Measurements from ENCODE around the gene CASTOR1. TPM values are rescaled to one million over a fixed set of nuclear protein-coding genes. Genes with fewer than 3 reads are reported as not detected.

The CASTOR1 gene
- total RNA-seq, 1 donor from 2014 or later: 13.4 TPM

- no peak for DNase-seq (ENCODE audit: extremely low read depth, low read depth, low spot score)
Observed at GRCh38 chr22:30320021-30320556, 30.8 kb upstream of the CASTOR1 start.

- no peak for DNase-seq (ENCODE audit: extremely low read depth, low read depth, low spot score)
Observed at GRCh38 chr22:30318799-30319419, 29.6 kb upstream of the CASTOR1 start.

GRCh38 chr22:30317778-30318177 lies 28.5 kb upstream of the CASTOR1 start:
- no peak for DNase-seq (ENCODE audit: extremely low read depth, low read depth, low spot score)

- DNase-seq (ENCODE audit: extremely low read depth, low read depth, low spot score): no peak
Observed at GRCh38 chr22:30315962-30316576, 26.8 kb upstream of the CASTOR1 start.

GRCh38 chr22:30314915-30315314 lies 25.6 kb upstream of the CASTOR1 start:
- DNase-seq (ENCODE audit: extremely low read depth, low read depth, low spot score): no peak

- no peak for DNase-seq (ENCODE audit: extremely low read depth, low read depth, low spot score)
Observed at GRCh38 chr22:30313527-30314363, 24.4 kb upstream of the CASTOR1 start.

GRCh38 chr22:30312053-30312452 lies 22.7 kb upstream of the CASTOR1 start:
- DNase-seq (ENCODE audit: extremely low read depth, low read depth, low spot score): no peak

- no peak for DNase-seq (ENCODE audit: extremely low read depth, low read depth, low spot score)
Observed at GRCh38 chr22:30310881-30311771, 21.8 kb upstream of the CASTOR1 start.

GRCh38 chr22:30309951-30310741 lies 20.8 kb upstream of the CASTOR1 start:
- no peak for DNase-seq (ENCODE audit: extremely low read depth, low read depth, low spot score)

GRCh38 chr22:30308518-30309230 lies 19.4 kb upstream of the CASTOR1 start:
- no peak for DNase-seq (ENCODE audit: extremely low read depth, low read depth, low spot score)

GRCh38 chr22:30308093-30308492 lies 18.8 kb upstream of the CASTOR1 start:
- no peak for DNase-seq (ENCODE audit: extremely low read depth, low read depth, low spot score)

- DNase-seq (ENCODE audit: extremely low read depth, low read depth, low spot score): no peak
Observed at GRCh38 chr22:30307041-30307574, 17.8 kb upstream of the CASTOR1 start.

- DNase-seq (ENCODE audit: extremely low read depth, low read depth, low spot score): no peak
Observed at GRCh38 chr22:30306627-30307011, 17.3 kb upstream of the CASTOR1 start.

- no peak for DNase-seq (ENCODE audit: extremely low read depth, low read depth, low spot score)
Observed at GRCh38 chr22:30305906-30306626, 16.8 kb upstream of the CASTOR1 start.

GRCh38 chr22:30305519-30305905 lies 16.2 kb upstream of the CASTOR1 start:
- no peak for DNase-seq (ENCODE audit: extremely low read depth, low read depth, low spot score)

GRCh38 chr22:30304495-30305244 lies 15.4 kb upstream of the CASTOR1 start:
- no peak for DNase-seq (ENCODE audit: extremely low read depth, low read depth, low spot score)

- DNase-seq (ENCODE audit: extremely low read depth, low read depth, low spot score): no peak
Observed at GRCh38 chr22:30302810-30303138, 13.5 kb upstream of the CASTOR1 start.

Measured in glomerular endothelial cell (primary cell).